Activated naive CD4-positive, alpha-beta T cell treated with anti-CD3 and anti-CD28 coated beads for 36 hours (primary cell): ENCODE measurements around the gene NAT14. TPM values are rescaled to one million over a fixed set of nuclear protein-coding genes. Genes with fewer than 3 reads are reported as not detected.

Experiments
- CTCF ChIA-PET: fragments of 350-600 bp; sonication (Branson Sonifier 250); formaldehyde crosslinking; loops from one replicate; lab custom pipeline; 2021; ENCODE audit warnings: antibody characterized with exemption; lab: Charles Lee
- DNase-seq: peaks from one replicate; pipeline ENCODE4 v3.0.0-alpha.2; 2020
- H3K27ac Mint-ChIP-seq: one replicate; pipeline ENCODE4 v1.8.0; 2021; ENCODE audit warnings: mild to moderate bottlenecking, mixed read lengths
- H3K27me3 Mint-ChIP-seq: one replicate; pipeline ENCODE4 v1.8.0; 2021; ENCODE audit warnings: low read depth, mixed read lengths
- H3K36me3 Mint-ChIP-seq: one replicate; pipeline ENCODE4 v1.8.0; 2021; ENCODE audit warnings: low read depth, mixed read lengths
- H3K4me1 Mint-ChIP-seq: one replicate; pipeline ENCODE4 v1.8.0; 2021; ENCODE audit warnings: low read depth, mixed read lengths
- H3K4me3 Mint-ChIP-seq: one replicate; pipeline ENCODE4 v1.8.0; 2021; ENCODE audit warnings: mild to moderate bottlenecking, moderate library complexity, mixed read lengths
- H3K9me3 Mint-ChIP-seq: one replicate; pipeline ENCODE4 v1.8.0; 2021; ENCODE audit warnings: mixed read lengths
- intact Hi-C: fragments of 100-400 bp; cut with micrococcal nuclease; formaldehyde crosslinking; loops from one replicate; pipeline ENCODE4 v1.15.1; 2023
- total RNA-seq, 2 experiments: library from RNA; stranded (reverse); gene quantifications; one replicate each; pipeline ENCODE4 v1.2.3, GENCODE V29; 2021

NAT14 gene
- total RNA-seq, 2 experiments from 2014 or later = 7.6 to 8.0 TPM

GRCh38 chr19:55504981-55505380 is 20.0 kb downstream of the NAT14 start:
- no peak overlapping the region for H3K4me3 Mint-ChIP-seq
- intact Hi-C loops = loop anchor here (1.0 to 5.0 kb wide), 3 partner anchors 37 to 364 kb away; no protein-coding TSS in a partner anchor
- DNase-seq = no peak
- no peaks in the 10 kb centered on the region for H3K36me3 Mint-ChIP-seq
- H3K27me3 Mint-ChIP-seq = peaks cover 3% of the 10 kb centered on the region
- H3K9me3 Mint-ChIP-seq = no peaks in the 10 kb centered on the region
- CTCF ChIA-PET = interaction anchor here (0.6 to 3.5 kb wide), 9 partner anchors 12 to 364 kb away, joined by 3 to 64 read pairs (median 7); partner anchors contain the start of genes ZNF628 and ZNF784
- H3K27ac Mint-ChIP-seq = no peak overlapping the region
- peaks cover 14% of the 10 kb centered on the region for H3K4me1 Mint-ChIP-seq

DNA sequence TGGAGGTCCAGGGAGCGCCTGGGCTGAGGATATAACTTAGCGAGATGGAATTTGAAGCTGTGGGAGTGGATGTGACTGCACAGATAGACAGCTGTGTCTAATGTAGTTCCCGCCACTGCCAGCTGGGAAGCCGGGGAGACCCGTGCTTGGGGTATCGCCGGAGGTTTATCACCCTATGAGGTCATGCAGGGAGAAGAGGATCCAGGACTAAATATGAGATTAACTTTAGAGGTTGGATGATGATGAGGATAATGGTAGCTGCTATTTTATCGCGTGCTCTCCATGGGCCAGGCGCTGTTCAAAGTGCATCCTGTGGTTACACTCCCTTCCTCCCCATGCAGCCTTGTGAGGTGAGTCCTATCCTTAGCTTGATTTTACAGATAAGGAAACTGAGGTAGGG is 23.1 kb downstream of the NAT14 start:
- H3K36me3 Mint-ChIP-seq = no peaks in the 10 kb centered on the region
- no peak overlapping the region for H3K27ac Mint-ChIP-seq
- peaks cover 9% of the 10 kb centered on the region for H3K27me3 Mint-ChIP-seq
- no peaks in the 10 kb centered on the region for H3K9me3 Mint-ChIP-seq
- DNase-seq = no peak
- peaks cover 8% of the 10 kb centered on the region for H3K4me1 Mint-ChIP-seq
- CTCF ChIA-PET = interaction anchor here (1.1 to 1.2 kb wide), 3 partner anchors 8 to 46 kb away, joined by 3 to 4 read pairs (median 4); partner anchors contain the start of gene ISOC2
- no peak overlapping the region for H3K4me3 Mint-ChIP-seq
- intact Hi-C loops = no loop called here

GRCh38 chr19:55516878-55517620 is 32.1 kb downstream of the NAT14 start:
- H3K9me3 Mint-ChIP-seq = no peaks in the 10 kb centered on the region
- intact Hi-C loops = loop anchor here (1.0 to 10.0 kb wide), 4 partner anchors 63 to 288 kb away; partner anchors contain the start of gene ZNF579
- no peaks in the 10 kb centered on the region for H3K36me3 Mint-ChIP-seq
- CTCF ChIA-PET = interaction anchor here (1.0 to 1.9 kb wide), 7 partner anchors 9 to 262 kb away, joined by 3 to 26 read pairs (median 5); partner anchors contain the start of gene ZNF865
- peak overlapping the region; percentile 59 for H3K4me3 Mint-ChIP-seq
- H3K4me1 Mint-ChIP-seq = peaks cover 3% of the 10 kb centered on the region
- no peak overlapping the region for H3K27ac Mint-ChIP-seq
- H3K27me3 Mint-ChIP-seq = peaks cover 1% of the 10 kb centered on the region
- DNase-seq = peak; percentile 93

GRCh38 chr19:55519451-55520311 is 34.7 kb downstream of the NAT14 start:
- H3K4me1 Mint-ChIP-seq = peaks cover 3% of the 10 kb centered on the region
- no peaks in the 10 kb centered on the region for H3K36me3 Mint-ChIP-seq
- peaks cover 4% of the 10 kb centered on the region for H3K27me3 Mint-ChIP-seq
- H3K4me3 Mint-ChIP-seq = no peak overlapping the region
- CTCF ChIA-PET = no interaction called here
- no peak overlapping the region for H3K27ac Mint-ChIP-seq
- intact Hi-C loops = loop anchor here (10.0 kb wide), 1 partner anchor 285 kb away; no protein-coding TSS in a partner anchor
- H3K9me3 Mint-ChIP-seq = no peaks in the 10 kb centered on the region
- no peak for DNase-seq

GRCh38 chr19:55520691-55521292 is 35.8 kb downstream of the NAT14 start:
- Mint-ChIP-seq H3K4me3 (no peak overlapping the region), H3K9me3 (no peaks in the 10 kb centered on the region), H3K36me3 (no peaks in the 10 kb centered on the region), H3K27me3 (peaks cover 5% of the 10 kb centered on the region), H3K4me1 (peaks cover 3% of the 10 kb centered on the region), H3K27ac (no peak overlapping the region)
- CTCF ChIA-PET = no interaction called here
- DNase-seq = no peak
- intact Hi-C loops = no loop called here

DNA sequence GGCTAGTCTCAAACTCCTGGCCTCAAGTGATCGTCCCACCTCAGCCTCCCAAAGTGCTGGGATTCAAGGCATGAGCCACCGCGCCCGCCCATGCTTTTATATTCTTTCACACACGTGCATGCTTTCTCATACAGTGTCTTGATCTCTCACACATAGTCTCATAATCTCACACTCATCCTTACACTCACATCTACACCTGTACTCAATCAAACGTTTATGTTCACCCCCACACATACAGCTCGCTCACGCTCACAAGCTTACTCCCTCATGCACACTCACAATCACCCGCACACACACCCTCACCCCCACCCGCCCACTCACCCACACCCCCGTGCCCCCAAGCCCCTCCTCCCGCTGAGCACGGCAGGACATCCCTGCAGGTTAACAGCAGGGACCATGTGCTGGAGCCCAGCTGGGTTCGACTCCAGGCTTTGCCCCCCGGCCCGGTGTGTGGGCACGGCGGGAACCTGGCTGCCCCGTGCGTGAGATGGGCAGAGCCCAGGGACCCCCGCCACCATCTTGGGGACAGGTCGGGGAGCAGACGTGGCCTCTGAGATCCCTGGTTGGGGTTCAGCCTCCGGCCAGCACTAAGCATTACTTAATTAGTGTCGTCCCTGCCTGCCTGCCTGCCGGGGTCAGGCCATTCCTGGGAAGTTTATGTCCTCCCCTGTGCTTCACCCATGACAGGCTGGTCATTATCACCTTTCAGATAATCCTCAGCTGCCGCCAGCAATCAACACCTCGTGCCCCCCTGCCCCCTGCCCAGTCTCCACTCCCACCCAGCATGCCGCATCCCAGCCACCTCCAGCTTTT is 40.5 kb downstream of the NAT14 start:
- H3K4me3 Mint-ChIP-seq = no peak overlapping the region

DNA sequence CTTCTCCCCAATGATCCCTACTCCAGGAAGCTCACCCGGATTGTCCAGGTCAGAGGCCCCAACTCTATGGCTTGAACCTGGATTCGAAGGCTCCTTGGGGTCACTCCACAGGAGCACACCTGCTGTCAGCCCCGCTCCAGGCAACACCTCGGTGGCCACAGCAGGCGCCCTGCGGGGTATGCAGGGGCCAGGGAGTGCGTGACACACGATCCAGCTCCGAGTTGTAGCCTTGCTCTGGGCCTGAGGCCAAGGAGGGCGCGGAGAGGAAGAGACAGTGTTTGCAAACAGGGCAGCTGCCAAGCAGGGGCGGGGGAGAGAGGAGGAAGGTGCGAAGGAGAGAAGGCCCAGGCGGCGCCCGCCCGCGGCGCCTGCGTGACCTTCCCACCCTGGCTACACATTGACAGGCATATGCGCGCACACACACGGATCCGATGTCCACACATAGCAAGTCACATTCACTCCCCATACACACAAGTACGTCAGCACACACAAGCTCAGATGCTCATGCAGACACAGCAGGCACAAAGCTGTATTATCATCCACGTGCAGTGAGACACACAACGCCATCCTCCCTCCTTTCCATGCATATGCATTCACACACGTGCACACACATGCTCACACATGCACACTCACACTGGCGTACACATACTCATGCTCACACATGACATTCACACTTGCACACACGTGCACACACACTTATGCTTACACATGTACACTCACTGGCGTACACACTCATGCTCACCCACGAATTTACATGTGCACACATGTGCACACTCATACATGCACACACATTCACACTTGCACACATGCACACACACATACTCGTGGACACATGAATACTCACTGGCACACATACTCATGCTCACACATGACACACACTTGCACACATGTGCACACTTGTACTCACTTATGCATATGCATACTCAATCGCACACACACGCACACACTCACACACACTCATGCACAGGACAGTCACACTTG is 41.5 kb downstream of the NAT14 start:
- no peaks in the 10 kb centered on the region for H3K36me3 Mint-ChIP-seq
- no peaks in the 10 kb centered on the region for H3K4me1 Mint-ChIP-seq
- no peak for DNase-seq
- no peak overlapping the region for H3K27ac Mint-ChIP-seq
- peaks cover 5% of the 10 kb centered on the region for H3K27me3 Mint-ChIP-seq
- H3K4me3 Mint-ChIP-seq = no peak overlapping the region
- CTCF ChIA-PET = interaction anchor here (0.8 kb wide), 1 partner anchor 128 kb away, joined by 5 read pairs; no protein-coding TSS in a partner anchor
- no peaks in the 10 kb centered on the region for H3K9me3 Mint-ChIP-seq
- intact Hi-C loops = no loop called here

More for the DNA sequence above, 40.5 kb downstream of the NAT14 start:
- H3K9me3 Mint-ChIP-seq = no peaks in the 10 kb centered on the region
- no peaks in the 10 kb centered on the region for H3K4me1 Mint-ChIP-seq
- CTCF ChIA-PET = no interaction called here
- peaks cover 5% of the 10 kb centered on the region for H3K27me3 Mint-ChIP-seq
- intact Hi-C loops = no loop called here
- H3K27ac Mint-ChIP-seq = no peak overlapping the region
- no peaks in the 10 kb centered on the region for H3K36me3 Mint-ChIP-seq
- no peak for DNase-seq

DNA sequence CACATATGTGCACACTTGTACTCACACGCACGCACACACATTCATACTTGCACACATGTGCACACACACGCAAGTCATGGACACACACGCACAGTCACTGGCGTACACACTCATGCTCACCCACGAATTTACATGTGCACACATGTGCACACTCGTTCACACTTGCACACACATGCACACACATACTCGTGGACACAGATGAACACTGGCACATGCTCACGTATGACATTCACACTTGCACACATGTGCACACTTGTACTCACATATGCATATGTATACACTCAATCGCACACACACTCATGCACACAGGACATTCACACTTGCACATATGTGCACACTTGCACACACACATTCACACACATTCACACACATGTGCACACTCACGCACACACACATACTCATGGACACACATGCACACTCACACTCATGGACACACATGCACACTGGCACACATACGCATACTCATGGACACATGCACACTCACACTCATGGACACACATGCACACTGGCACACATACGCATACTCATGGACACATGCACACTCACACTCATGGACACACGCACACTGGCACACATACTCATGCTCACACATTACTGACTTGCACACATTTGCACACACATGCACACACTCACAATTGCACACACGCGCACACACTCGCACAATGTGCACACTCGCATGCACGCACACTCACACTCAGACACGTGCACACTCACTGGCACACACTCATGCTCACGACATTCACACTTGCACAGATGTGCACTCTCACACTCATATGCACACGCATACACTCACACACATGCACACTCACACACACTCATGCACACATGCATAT is 42.4 kb downstream of the NAT14 start:
- CTCF ChIA-PET = no interaction called here
- intact Hi-C loops = no loop called here
- DNase-seq = no peak
- Mint-ChIP-seq H3K4me1 (no peaks in the 10 kb centered on the region), H3K27me3 (peaks cover 5% of the 10 kb centered on the region), H3K36me3 (no peaks in the 10 kb centered on the region), H3K9me3 (no peaks in the 10 kb centered on the region), H3K27ac (no peak overlapping the region), H3K4me3 (no peak overlapping the region)

GRCh38 chr19:55528030-55528803 is 43.2 kb downstream of the NAT14 start:
- CTCF ChIA-PET = no interaction called here
- H3K4me1 Mint-ChIP-seq = no peaks in the 10 kb centered on the region
- no peak overlapping the region for H3K4me3 Mint-ChIP-seq
- H3K27me3 Mint-ChIP-seq = peaks cover 5% of the 10 kb centered on the region
- no peak overlapping the region for H3K27ac Mint-ChIP-seq
- H3K9me3 Mint-ChIP-seq = no peaks in the 10 kb centered on the region
- no peak for DNase-seq
- no peaks in the 10 kb centered on the region for H3K36me3 Mint-ChIP-seq
- intact Hi-C loops = no loop called here
